SH-SY5Y (cell line): ENCODE results near the gene PHLPP1.

Source experiments
- GATA2 ChIP-seq: IDR thresholded peaks from 2 replicates; pipeline ENCODE4 v1.6.1; 2011; ENCODE audit warnings: mild to moderate bottlenecking, low read depth, low read length
- GATA3 ChIP-seq: IDR thresholded peaks from 2 replicates; pipeline ENCODE4 v1.6.1; 2011; ENCODE audit warnings: low read depth, mild to moderate bottlenecking, low read length, moderate library complexity

GRCh38 chr18:62833494-62833893, 118.2 kb downstream of the PHLPP1 start:
- no peak for TF ChIP-seq GATA2
- TF ChIP-seq GATA3, result no peak
